B cell (primary cell): Measurements from ENCODE around the gene ZSCAN9.

ENCODE experiments used
- EZH2 ChIP-seq: IDR thresholded peaks from 2 replicates; pipeline ENCODE4 v1.6.1; 2012; ENCODE audit warnings: borderline replicate concordance, low read depth, mild to moderate bottlenecking, moderate library complexity, low read length; ENCODE audit not compliant: insufficient read depth, poor library complexity, severe bottlenecking
- TF ChIP-seq, protein P1 (sequence below): fragments of 200-600 bp; IDR thresholded peaks from one replicate; pipeline ENCODE4 v1.8.0; 2022; ENCODE audit warnings: antibody characterized with exemption, mild to moderate bottlenecking

DNA sequence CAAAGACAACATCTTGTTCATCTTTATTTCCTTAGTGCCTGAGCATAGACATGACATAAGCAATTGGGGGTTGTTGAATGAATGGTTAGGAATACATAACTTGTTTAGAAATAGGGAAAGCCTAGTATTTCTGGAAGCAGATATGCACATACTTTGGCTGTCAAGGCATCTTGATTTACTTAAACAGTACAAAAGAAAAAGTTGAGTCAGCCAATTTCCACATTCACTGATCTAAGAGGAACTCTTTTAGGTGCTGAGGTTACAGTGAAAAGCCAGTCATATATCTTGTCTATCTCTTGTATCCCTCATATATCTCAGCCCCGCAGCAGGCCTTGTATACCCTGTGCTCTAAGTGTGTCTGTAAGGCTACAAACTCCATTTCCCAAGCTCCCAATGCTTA lies 15.4 kb downstream of the ZSCAN9 start:
- TF ChIP-seq, protein P1, sequence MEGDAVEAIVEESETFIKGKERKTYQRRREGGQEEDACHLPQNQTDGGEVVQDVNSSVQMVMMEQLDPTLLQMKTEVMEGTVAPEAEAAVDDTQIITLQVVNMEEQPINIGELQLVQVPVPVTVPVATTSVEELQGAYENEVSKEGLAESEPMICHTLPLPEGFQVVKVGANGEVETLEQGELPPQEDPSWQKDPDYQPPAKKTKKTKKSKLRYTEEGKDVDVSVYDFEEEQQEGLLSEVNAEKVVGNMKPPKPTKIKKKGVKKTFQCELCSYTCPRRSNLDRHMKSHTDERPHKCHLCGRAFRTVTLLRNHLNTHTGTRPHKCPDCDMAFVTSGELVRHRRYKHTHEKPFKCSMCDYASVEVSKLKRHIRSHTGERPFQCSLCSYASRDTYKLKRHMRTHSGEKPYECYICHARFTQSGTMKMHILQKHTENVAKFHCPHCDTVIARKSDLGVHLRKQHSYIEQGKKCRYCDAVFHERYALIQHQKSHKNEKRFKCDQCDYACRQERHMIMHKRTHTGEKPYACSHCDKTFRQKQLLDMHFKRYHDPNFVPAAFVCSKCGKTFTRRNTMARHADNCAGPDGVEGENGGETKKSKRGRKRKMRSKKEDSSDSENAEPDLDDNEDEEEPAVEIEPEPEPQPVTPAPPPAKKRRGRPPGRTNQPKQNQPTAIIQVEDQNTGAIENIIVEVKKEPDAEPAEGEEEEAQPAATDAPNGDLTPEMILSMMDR: no peak
- no peak for TF ChIP-seq EZH2
